ENCODE results near the gene RGL2. TPM values are rescaled to one million over a fixed set of nuclear protein-coding genes. Genes with fewer than 3 reads are reported as not detected.

Gene RGL2
- total and polyA plus RNA-seq, 2 of the 13 experiments (the other 11 are each of a cell fraction or from before 2014, with no cell fraction given): 22.9 to 47.4 TPM

DNA sequence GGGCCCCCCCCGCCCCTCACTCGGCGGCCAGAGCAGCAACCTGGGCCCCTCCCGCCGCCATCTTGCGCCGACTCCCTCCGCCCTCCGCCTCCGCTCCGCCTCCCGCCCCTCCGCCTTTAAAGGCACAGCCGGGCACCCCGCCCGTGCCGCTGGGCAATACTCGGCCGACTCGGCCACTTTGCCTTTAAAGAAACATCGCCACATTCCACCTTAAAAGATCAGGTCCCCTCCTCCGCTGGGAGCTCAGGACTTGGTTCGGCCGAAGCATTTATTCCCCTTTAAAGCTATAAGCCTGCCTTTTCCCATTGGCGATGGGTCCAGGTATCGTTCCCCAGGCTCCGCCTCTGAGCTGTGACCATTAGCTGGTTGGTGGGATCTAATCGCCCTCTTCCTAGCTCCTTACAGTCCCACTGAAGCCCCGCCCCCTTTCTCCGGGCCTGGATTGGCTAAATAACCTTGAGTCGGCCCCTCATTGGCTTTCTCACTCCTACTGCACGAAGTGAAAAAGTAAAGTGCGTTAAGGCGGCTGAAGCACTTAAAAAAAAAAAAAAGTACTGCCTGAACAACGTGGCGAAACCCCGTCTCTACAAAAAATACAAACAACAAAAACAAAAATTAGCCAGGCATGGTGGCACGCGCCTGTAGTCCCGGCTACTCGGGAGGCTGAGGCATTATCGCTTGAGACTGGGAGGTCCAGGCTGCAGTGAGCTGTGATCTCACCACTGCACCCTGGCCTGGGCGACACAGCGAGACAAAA is 19.1 kb upstream of the RGL2 start, which contains the start of gene ZBTB22 (continued):
- TF ChIP-seq, protein P1, sequence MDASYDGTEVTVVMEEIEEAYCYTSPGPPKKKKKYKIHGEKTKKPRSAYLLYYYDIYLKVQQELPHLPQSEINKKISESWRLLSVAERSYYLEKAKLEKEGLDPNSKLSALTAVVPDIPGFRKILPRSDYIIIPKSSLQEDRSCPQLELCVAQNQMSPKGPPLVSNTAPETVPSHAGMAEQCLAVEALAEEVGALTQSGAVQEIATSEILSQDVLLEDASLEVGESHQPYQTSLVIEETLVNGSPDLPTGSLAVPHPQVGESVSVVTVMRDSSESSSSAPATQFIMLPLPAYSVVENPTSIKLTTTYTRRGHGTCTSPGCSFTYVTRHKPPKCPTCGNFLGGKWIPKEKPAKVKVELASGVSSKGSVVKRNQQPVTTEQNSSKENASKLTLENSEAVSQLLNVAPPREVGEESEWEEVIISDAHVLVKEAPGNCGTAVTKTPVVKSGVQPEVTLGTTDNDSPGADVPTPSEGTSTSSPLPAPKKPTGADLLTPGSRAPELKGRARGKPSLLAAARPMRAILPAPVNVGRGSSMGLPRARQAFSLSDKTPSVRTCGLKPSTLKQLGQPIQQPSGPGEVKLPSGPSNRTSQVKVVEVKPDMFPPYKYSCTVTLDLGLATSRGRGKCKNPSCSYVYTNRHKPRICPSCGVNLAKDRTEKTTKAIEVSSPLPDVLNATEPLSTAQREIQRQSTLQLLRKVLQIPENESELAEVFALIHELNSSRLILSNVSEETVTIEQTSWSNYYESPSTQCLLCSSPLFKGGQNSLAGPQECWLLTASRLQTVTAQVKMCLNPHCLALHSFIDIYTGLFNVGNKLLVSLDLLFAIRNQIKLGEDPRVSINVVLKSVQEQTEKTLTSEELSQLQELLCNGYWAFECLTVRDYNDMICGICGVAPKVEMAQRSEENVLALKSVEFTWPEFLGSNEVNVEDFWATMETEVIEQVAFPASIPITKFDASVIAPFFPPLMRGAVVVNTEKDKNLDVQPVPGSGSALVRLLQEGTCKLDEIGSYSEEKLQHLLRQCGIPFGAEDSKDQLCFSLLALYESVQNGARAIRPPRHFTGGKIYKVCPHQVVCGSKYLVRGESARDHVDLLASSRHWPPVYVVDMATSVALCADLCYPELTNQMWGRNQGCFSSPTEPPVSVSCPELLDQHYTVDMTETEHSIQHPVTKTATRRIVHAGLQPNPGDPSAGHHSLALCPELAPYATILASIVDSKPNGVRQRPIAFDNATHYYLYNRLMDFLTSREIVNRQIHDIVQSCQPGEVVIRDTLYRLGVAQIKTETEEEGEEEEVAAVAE (CRISPR knock-in tag; IDR thresholded peaks at IDR 0.05; ENCODE audit: borderline replicate concordance): no peak
- TF ChIP-seq FIP1L1 (IDR thresholded peaks at IDR 0.05; ENCODE audit: borderline replicate concordance, insufficient read depth, low read depth, low read length): 0 out of 2 replicates have a peak, but pooled peaks have one; percentile 46
- 0 out of 2 replicates have a peak, but pooled peaks have one; percentile 74 for TF ChIP-seq ZSCAN9 (CRISPR knock-in tag; IDR thresholded peaks at IDR 0.05; ENCODE audit: borderline replicate concordance)
- no peak for TF ChIP-seq ZFP36 (IDR thresholded peaks at IDR 0.05; ENCODE audit: borderline replicate concordance, low read depth, low read length, partially characterized antibody)
- TF ChIP-seq BORCS8-MEF2B (CRISPR knock-in tag; IDR thresholded peaks at IDR 0.05): peak; percentile 65; the same call in 1 of the 2 replicates
- TF ChIP-seq JDP2 (CRISPR knock-in tag; IDR thresholded peaks at IDR 0.05; ENCODE audit: borderline replicate concordance): no peak
- TF ChIP-seq EP300 (IDR thresholded peaks at IDR 0.05; ENCODE audit: low read depth in 2 of 2, low read length in 2 of 2): no peak
- TF ChIP-seq EP300 (CRISPR knock-in tag; IDR thresholded peaks at IDR 0.05; ENCODE audit: borderline replicate concordance): no peak
- TF ChIP-seq GATA4 (IDR thresholded peaks at IDR 0.05; ENCODE audit: borderline replicate concordance, low read depth): 0 out of 2 replicates have a peak, but pooled peaks have one; percentile 62
- TF ChIP-seq CCAR2 (optimal IDR thresholded peaks at IDR 0.05; ENCODE audit: low read depth, low read length): no peak
- no peak for TF ChIP-seq SRSF9 (IDR thresholded peaks at IDR 0.05; ENCODE audit: borderline replicate concordance, insufficient read depth, low read depth, low read length, poor library complexity, severe bottlenecking)
- no peak for TF ChIP-seq ZNF652 (CRISPR knock-in tag; IDR thresholded peaks at IDR 0.05; ENCODE audit: borderline replicate concordance, low read depth)
- TF ChIP-seq ZNF44 (CRISPR knock-in tag; IDR thresholded peaks at IDR 0.05): 0 out of 2 replicates have a peak, but pooled peaks have one; percentile 38
- peak; percentile 53 for TF ChIP-seq SAP130 (CRISPR knock-in tag; IDR thresholded peaks at IDR 0.05; ENCODE audit: low read depth)
- TF ChIP-seq, protein P2, sequence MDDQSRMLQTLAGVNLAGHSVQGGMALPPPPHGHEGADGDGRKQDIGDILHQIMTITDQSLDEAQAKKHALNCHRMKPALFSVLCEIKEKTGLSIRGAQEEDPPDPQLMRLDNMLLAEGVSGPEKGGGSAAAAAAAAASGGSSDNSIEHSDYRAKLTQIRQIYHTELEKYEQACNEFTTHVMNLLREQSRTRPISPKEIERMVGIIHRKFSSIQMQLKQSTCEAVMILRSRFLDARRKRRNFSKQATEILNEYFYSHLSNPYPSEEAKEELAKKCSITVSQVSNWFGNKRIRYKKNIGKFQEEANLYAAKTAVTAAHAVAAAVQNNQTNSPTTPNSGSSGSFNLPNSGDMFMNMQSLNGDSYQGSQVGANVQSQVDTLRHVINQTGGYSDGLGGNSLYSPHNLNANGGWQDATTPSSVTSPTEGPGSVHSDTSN (CRISPR knock-in tag; IDR thresholded peaks at IDR 0.05; ENCODE audit: borderline replicate concordance): 0 out of 2 replicates have a peak, but pooled peaks have one; percentile 15
- no peak for TF ChIP-seq STAT5B (CRISPR knock-in tag; IDR thresholded peaks at IDR 0.05)
- TF ChIP-seq, protein P3, sequence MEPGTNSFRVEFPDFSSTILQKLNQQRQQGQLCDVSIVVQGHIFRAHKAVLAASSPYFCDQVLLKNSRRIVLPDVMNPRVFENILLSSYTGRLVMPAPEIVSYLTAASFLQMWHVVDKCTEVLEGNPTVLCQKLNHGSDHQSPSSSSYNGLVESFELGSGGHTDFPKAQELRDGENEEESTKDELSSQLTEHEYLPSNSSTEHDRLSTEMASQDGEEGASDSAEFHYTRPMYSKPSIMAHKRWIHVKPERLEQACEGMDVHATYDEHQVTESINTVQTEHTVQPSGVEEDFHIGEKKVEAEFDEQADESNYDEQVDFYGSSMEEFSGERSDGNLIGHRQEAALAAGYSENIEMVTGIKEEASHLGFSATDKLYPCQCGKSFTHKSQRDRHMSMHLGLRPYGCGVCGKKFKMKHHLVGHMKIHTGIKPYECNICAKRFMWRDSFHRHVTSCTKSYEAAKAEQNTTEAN (CRISPR knock-in tag; conservative IDR thresholded peaks at IDR 0.05): no peak
- TF ChIP-seq, protein P4, sequence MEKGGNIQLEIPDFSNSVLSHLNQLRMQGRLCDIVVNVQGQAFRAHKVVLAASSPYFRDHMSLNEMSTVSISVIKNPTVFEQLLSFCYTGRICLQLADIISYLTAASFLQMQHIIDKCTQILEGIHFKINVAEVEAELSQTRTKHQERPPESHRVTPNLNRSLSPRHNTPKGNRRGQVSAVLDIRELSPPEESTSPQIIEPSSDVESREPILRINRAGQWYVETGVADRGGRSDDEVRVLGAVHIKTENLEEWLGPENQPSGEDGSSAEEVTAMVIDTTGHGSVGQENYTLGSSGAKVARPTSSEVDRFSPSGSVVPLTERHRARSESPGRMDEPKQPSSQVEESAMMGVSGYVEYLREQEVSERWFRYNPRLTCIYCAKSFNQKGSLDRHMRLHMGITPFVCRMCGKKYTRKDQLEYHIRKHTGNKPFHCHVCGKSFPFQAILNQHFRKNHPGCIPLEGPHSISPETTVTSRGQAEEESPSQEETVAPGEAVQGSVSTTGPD (CRISPR knock-in tag; IDR thresholded peaks at IDR 0.05): no peak
- TF ChIP-seq ATF1 (CRISPR knock-in tag; IDR thresholded peaks at IDR 0.05): peak; percentile 59; the same call in 1 of the 2 replicates
- no peak for TF ChIP-seq CHD2 (IDR thresholded peaks at IDR 0.05; ENCODE audit: low read depth, low read length)
- TF ChIP-seq MYNN (CRISPR knock-in tag; IDR thresholded peaks at IDR 0.05; ENCODE audit: low read depth): no peak

Measured in HepG2 (cell line).